ENCODE data around the gene RRP36. TPM values are rescaled to one million over a fixed set of nuclear protein-coding genes. Genes with fewer than 3 reads are reported as not detected.

RRP36 gene
- total and polyA plus RNA-seq, 9 of the 15 experiments (the other 6 are each of a cell fraction or from before 2014, with no cell fraction given) = 27.6 to 150 (median 114) TPM

DNA sequence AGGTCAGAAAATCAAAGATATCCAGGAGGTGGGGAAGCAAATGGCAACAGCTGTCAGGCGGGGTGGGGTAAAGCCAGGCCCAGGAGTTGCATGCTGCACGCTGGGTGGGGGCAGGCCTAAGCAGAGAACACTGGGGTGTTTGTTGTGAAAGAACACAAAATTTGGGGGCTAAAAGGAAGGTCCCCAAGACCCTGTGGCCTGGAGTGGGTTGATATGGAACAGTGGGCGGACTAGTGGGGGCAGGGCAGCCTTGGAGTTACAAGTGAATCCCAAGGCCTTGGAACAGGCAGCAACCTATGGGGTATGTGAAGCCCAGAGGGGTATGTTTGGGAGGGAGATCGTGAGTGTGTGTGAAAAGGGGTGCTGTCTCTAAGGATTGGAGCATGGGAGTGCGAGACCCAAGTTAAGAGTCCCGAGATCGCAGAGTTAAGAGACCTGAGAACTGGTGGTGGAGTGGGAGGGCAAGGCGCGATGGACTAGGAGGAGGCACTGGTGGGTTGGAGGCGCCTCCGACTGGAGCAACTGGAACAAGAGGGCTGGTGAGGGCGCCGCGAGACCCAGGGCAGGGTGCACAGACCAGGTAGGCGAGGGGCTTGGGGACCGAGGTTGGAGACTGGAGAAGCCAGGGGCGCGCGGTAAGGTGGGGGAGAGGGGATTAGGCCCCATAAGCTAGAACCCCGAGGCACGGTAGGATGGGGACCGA, 31.6 kb downstream of the RRP36 start (continued):
- 0 out of 4 replicates have a peak, but pooled peaks of 1 of the 2 experiments have one; percentile 31 for TF ChIP-seq TEAD1 (CRISPR knock-in tag; IDR thresholded peaks at IDR 0.05)
- no peak for TF ChIP-seq ZFP1 (CRISPR knock-in tag; IDR thresholded peaks at IDR 0.05)

DNA sequence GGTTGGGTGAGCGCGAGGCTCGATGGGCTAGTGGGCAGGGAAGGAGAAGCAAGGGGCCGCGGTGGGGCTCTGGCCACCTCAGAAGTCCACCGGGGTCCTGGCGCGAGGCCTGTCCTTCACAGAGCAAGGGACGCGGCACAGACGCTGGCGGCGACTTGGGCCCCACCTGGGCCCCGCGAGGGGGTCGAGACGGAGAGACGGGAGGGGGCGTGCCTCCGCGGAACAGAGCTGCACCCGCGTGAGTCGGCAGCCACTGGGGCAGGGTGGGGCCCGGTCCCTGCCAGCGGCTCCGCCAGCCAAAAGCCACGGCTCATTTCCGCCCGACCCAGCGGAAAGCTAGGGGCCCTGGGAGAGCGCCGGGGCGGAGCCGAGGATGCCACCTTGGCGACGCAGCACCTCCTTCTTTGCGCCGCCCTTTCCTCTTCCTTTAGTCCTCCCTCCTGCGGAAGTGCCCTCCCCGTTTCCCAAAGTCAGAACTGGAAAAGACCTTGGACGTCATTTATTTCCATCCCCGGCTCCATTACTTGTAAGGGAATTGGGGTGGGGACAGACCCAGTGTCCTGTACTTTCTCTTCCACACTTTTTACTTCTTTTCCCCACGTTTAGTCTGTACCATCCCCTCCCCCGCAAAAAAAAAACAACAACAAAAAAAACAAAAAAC, 32.3 kb downstream of the RRP36 start, which contains the start of gene CUL7:
CUL7 (minus strand) TSS at position 307 of the 661 bp plus-strand sequence. CDS start 1,063 bp downstream, outside the sequence.
- 2% methylated on average over 42 of the region's 45 CpGs for WGBS (ENCODE audit: insufficient coverage, low coverage, missing lambda C conversion rate)
- in situ Hi-C loops (cut with MboI) (no loop called here), intact Hi-C loops (cut with micrococcal nuclease) (no loop called here)
- ATAC-seq = peak; percentile 98
- H3K9me1 ChIP-seq (ENCODE audit: control insufficient read depth, insufficient read depth, low read length) = peaks cover 9% of the 10 kb centered on the region
- H3K27ac ChIP-seq (ENCODE audit: extremely low read depth, low read depth, low read length) = peak within 1 kb of the TSS; percentile 95
- peak within 1 kb of the TSS; percentile 96 to 97 for H3K9ac ChIP-seq (ENCODE audit: insufficient read depth in 1 of 2, low read depth in 2 of 2, low read length in 2 of 2)
- BruUV-seq (replicated peaks) = no TSS peak
- ChIA-PET CTCF (ENCODE audit: low intra/inter-chr PET ratio) (interaction anchor here (0.6 to 0.7 kb wide), 2 partner anchors 16 to 119 kb away, joined by 3 to 5 read pairs; no protein-coding TSS in a partner anchor), POLR2A (interaction anchor here (0.5 to 3.2 kb wide), 24 partner anchors 9 to 1025 kb away, joined by 3 to 22 read pairs (median 4); partner anchors contain the start of genes KLHDC3, MEA1 and RRP36)
- no peaks in the 10 kb centered on the region for H3K9me3 ChIP-seq (replicated peaks; ENCODE audit: control insufficient read depth, insufficient read depth, low read depth, low read length)
- peaks cover 74% of the 10 kb centered on the region for H3K36me3 ChIP-seq (ENCODE audit: control insufficient read depth, insufficient read depth, low read length)
- H4K20me1 ChIP-seq (replicated peaks; ENCODE audit: control insufficient read depth, insufficient read depth, low read length) = no peaks in the 10 kb centered on the region
- H3K4me3 ChIP-seq = peak within 1 kb of the TSS; percentile 73
- H2AFZ ChIP-seq (ENCODE audit: low read depth, low read length) = peak within 1 kb of the TSS; percentile 78
- H3K4me1 ChIP-seq (replicated peaks in 1 of 2; ENCODE audit: control insufficient read depth in 2 of 2, insufficient read depth in 2 of 2, low read length in 2 of 2) = peaks cover 27 to 29% of the 10 kb centered on the region in 2 experiments
- peak; percentile 96 to 98 (median 97) for DNase-seq (ENCODE audit: extremely low read depth in 1 of 4, low spot score in 3 of 4)
- peak within 1 kb of the TSS; percentile 93 for H3K4me2 ChIP-seq (ENCODE audit: insufficient read depth, low read length)
- no peaks in the 10 kb centered on the region for H3K27me3 ChIP-seq (ENCODE audit: control insufficient read depth in 2 of 2, insufficient read depth in 2 of 2, low read length in 2 of 2)
- FAIRE-seq = peak; percentile 91
- peaks cover 36% of the 10 kb centered on the region for H3K79me2 ChIP-seq (ENCODE audit: control insufficient read depth, insufficient read depth, low read length)
- TF ChIP-seq, protein P1, sequence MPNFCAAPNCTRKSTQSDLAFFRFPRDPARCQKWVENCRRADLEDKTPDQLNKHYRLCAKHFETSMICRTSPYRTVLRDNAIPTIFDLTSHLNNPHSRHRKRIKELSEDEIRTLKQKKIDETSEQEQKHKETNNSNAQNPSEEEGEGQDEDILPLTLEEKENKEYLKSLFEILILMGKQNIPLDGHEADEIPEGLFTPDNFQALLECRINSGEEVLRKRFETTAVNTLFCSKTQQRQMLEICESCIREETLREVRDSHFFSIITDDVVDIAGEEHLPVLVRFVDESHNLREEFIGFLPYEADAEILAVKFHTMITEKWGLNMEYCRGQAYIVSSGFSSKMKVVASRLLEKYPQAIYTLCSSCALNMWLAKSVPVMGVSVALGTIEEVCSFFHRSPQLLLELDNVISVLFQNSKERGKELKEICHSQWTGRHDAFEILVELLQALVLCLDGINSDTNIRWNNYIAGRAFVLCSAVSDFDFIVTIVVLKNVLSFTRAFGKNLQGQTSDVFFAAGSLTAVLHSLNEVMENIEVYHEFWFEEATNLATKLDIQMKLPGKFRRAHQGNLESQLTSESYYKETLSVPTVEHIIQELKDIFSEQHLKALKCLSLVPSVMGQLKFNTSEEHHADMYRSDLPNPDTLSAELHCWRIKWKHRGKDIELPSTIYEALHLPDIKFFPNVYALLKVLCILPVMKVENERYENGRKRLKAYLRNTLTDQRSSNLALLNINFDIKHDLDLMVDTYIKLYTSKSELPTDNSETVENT (CRISPR knock-in tag; IDR thresholded peaks at IDR 0.05) = peak; percentile 96
- no peak; a peak in 1 of 4 replicates for TF ChIP-seq MCM7 (IDR thresholded peaks at IDR 0.05)
- TF ChIP-seq HDGF (IDR thresholded peaks at IDR 0.05) = no peak
- TF ChIP-seq ZSCAN32 (CRISPR knock-in tag; IDR thresholded peaks at IDR 0.05) = peak; percentile 80
- TF ChIP-seq, protein P2, sequence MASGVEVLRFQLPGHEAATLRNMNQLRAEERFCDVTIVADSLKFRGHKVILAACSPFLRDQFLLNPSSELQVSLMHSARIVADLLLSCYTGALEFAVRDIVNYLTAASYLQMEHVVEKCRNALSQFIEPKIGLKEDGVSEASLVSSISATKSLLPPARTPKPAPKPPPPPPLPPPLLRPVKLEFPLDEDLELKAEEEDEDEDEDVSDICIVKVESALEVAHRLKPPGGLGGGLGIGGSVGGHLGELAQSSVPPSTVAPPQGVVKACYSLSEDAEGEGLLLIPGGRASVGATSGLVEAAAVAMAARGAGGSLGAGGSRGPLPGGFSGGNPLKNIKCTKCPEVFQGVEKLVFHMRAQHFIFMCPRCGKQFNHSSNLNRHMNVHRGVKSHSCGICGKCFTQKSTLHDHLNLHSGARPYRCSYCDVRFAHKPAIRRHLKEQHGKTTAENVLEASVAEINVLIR (CRISPR knock-in tag; IDR thresholded peaks at IDR 0.05) = peak; percentile 28; the same call in 1 of the 2 replicates
- TF ChIP-seq PHF20 (IDR thresholded peaks at IDR 0.05; ENCODE audit: partially characterized antibody) = peak; percentile 74
- no peak for TF ChIP-seq SLC30A9 (CRISPR knock-in tag; IDR thresholded peaks at IDR 0.05)
- TF ChIP-seq RAD21 (CRISPR knock-in tag; conservative IDR thresholded peaks at IDR 0.05 in 1 of 2, IDR thresholded peaks at IDR 0.05 in 1 of 2) = peak in 1 of 2 experiments; percentile 40; a peak in 2 of 4 replicates
- TF ChIP-seq NCOA6 (IDR thresholded peaks at IDR 0.05) = no peak
- TF ChIP-seq NR1H2 (CRISPR knock-in tag; IDR thresholded peaks at IDR 0.05) = peak; percentile 76; the same call in 1 of the 2 replicates
- no peak for TF ChIP-seq BACH1 (tag; IDR thresholded peaks at IDR 0.05)
- peak; percentile 81; the same call in 1 of the 2 replicates for TF ChIP-seq ZNF174 (CRISPR knock-in tag; IDR thresholded peaks at IDR 0.05)
- TF ChIP-seq MYNN (IDR thresholded peaks at IDR 0.05) = peak; percentile 95
- no peak for TF ChIP-seq MYNN (CRISPR knock-in tag; IDR thresholded peaks at IDR 0.05)
- TF ChIP-seq POLR2H (tag; IDR thresholded peaks at IDR 0.05; ENCODE audit: low read depth) = peak; percentile 89

Data from K562 (cell line).